RWPE2 (cell line): ENCODE data around the gene ABCA13.
A peak's percentile ranks its signal among the peaks of the same experiment; 100 is the strongest.

Experiments used
- ATAC-seq: fragments of 200-7000 bp; cut with Tn5 transposase; 3 replicates; pipeline ENCODE4 v1.9.1; 2021; ENCODE audit warnings: low read depth
- DNase-seq: peaks from one replicate; pipeline ENCODE4 v3.0.0-alpha.2; 2020; ENCODE audit warnings: low spot score
- H3K27ac ChIP-seq: fragments of 450-650 bp; 2 replicates; pipeline ENCODE4 v1.5.1; 2017; ENCODE audit warnings: mild to moderate bottlenecking; ENCODE audit not compliant: poor library complexity, severe bottlenecking
- H3K27me3 ChIP-seq: fragments of 250-450 bp; sonication (Bioruptor Pico); 2 replicates; pipeline ENCODE4 v1.5.1; 2021; ENCODE audit warnings: mild to moderate bottlenecking, moderate library complexity; ENCODE audit not compliant: insufficient read depth, poor library complexity, severe bottlenecking
- H3K36me3 ChIP-seq: fragments of 250-450 bp; sonication (Bioruptor Pico); 2 replicates; pipeline ENCODE4 v1.5.1; 2020; ENCODE audit warnings: low read depth, mild to moderate bottlenecking, moderate library complexity
- H3K4me1 ChIP-seq: fragments of 250-450 bp; sonication (Bioruptor Pico); 2 replicates; pipeline ENCODE4 v1.5.1; 2021; ENCODE audit warnings: mild to moderate bottlenecking, moderate library complexity; ENCODE audit not compliant: insufficient read depth, poor library complexity, severe bottlenecking
- H3K4me3 ChIP-seq: fragments of 250-450 bp; sonication (Bioruptor Pico); 2 replicates; pipeline ENCODE4 v1.5.1; 2021; ENCODE audit warnings: mild to moderate bottlenecking, moderate library complexity; ENCODE audit not compliant: severe bottlenecking
- H3K9me3 ChIP-seq: fragments of 250-450 bp; sonication (Bioruptor Pico); 2 replicates; pipeline ENCODE4 v1.5.1; 2021; ENCODE audit warnings: mild to moderate bottlenecking, moderate library complexity; ENCODE audit not compliant: severe bottlenecking
- TF ChIP-seq, protein P1 (sequence below): fragments of 450-650 bp; IDR thresholded peaks from one replicate; pipeline ENCODE4 v1.5.1; 2017; ENCODE audit warnings: mild to moderate bottlenecking, moderate library complexity; ENCODE audit not compliant: poor library complexity, severe bottlenecking

ABCA13 gene

DNA sequence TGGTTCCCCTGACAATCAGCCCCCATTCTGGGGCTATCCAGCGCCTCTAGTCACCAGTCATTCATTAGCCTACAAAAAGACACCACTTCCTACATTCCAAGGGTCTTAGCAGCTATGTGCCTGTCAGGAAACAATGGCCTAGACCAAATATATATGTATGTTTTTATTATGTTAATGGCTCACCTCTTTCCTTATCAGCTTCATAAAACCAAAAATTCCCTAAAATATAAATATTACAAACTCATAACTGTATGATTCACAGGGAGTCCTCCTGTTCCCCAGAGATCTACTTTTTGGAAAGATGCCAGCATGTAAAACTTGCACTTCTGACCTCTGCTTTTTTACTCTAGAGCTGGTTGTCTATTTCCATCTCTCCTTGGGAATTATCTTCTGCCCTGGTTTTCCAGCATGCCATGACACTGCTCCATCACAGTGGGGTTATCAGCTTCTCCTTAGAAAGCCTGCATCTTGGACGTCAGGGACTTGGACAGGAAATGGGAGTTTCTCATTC, 79.2 kb downstream of the ABCA13 start:
- peak overlapping the region; percentile 29 for H3K27ac ChIP-seq
- ATAC-seq (peak; percentile 78), DNase-seq (no peak)
- H3K9me3 ChIP-seq, result no peaks in the 10 kb centered on the region
- H3K4me1 ChIP-seq, result peaks cover 8% of the 10 kb centered on the region
- H3K27me3 ChIP-seq, result no peaks in the 10 kb centered on the region
- no peak overlapping the region for H3K4me3 ChIP-seq
- TF ChIP-seq, protein P1, sequence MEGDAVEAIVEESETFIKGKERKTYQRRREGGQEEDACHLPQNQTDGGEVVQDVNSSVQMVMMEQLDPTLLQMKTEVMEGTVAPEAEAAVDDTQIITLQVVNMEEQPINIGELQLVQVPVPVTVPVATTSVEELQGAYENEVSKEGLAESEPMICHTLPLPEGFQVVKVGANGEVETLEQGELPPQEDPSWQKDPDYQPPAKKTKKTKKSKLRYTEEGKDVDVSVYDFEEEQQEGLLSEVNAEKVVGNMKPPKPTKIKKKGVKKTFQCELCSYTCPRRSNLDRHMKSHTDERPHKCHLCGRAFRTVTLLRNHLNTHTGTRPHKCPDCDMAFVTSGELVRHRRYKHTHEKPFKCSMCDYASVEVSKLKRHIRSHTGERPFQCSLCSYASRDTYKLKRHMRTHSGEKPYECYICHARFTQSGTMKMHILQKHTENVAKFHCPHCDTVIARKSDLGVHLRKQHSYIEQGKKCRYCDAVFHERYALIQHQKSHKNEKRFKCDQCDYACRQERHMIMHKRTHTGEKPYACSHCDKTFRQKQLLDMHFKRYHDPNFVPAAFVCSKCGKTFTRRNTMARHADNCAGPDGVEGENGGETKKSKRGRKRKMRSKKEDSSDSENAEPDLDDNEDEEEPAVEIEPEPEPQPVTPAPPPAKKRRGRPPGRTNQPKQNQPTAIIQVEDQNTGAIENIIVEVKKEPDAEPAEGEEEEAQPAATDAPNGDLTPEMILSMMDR, result no peak
- H3K36me3 ChIP-seq, result no peaks in the 10 kb centered on the region

DNA sequence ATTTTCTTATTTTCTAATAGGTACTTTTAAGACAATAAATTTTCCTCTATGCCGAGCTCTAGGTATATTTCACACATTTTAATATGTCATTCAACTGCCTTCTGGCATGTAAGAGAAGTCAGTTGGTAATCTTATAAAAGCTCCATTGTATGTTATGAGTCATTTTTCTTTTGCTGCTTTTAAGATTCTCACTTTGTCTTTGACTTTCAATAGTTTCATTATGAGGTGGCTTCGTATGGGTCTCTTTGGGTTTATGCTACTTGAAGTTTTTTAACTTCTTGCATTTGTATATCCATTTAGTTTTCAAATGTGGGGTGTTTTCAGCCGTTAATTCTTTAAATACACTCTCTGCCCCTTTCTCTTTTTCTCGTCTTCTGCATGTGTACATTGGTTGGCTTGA, 80.5 kb downstream of the ABCA13 start:
- TF ChIP-seq, protein P1, result no peak
- ATAC-seq, result 0 out of 3 replicates have a peak, but pooled peaks have one; percentile 57
- no peaks in the 10 kb centered on the region for H3K36me3 ChIP-seq
- no peak overlapping the region for H3K4me3 ChIP-seq
- H3K4me1 ChIP-seq, result peaks cover 8% of the 10 kb centered on the region
- no peak for DNase-seq
- H3K27ac ChIP-seq, result no peak overlapping the region
- no peaks in the 10 kb centered on the region for H3K27me3 ChIP-seq
- H3K9me3 ChIP-seq, result no peaks in the 10 kb centered on the region

DNA sequence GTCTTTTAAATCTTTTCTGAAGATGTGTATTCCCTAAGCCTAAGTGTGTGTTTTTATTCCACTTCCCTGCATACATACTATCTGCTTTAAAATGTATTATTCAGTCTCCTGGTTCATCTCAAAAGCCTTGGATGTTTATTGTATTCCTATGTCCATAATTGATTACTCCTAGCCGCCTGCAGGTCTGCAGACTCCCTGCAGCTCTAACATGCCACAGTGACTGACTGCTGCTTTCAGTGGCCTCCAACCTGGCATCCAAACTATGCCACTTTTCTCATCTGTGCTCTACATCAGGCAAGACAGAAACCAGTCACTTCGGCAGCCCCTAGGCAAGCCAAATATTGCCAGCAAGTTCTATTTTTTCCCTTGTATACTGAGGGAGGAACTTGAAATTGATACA, 81.7 kb downstream of the ABCA13 start:
- H3K36me3 ChIP-seq, result no peaks in the 10 kb centered on the region
- peaks cover 8% of the 10 kb centered on the region for H3K4me1 ChIP-seq
- no peaks in the 10 kb centered on the region for H3K27me3 ChIP-seq
- ATAC-seq, result no peak
- H3K4me3 ChIP-seq, result no peak overlapping the region
- no peaks in the 10 kb centered on the region for H3K9me3 ChIP-seq
- TF ChIP-seq, protein P1, result no peak
- H3K27ac ChIP-seq, result no peak overlapping the region
- DNase-seq, result no peak

DNA sequence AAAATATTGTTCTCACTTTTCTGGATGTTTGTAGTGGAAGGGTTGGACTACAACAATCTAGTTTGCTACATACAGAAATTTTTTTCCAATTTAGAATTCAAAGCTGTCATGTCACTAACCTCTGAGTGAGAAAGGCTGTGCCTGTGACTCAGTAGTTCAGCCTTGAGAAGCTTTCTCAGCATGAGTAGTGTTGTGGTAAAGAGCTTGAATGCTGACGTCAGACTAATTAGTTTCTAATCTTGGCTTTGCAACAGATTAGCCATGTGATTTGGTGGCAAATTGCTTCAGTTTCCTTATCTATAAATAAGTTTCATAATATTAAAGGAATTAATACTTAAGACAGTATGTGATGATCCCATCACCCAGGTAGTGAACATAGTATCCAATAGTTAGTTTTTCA, 83.8 kb downstream of the ABCA13 start:
- no peaks in the 10 kb centered on the region for H3K36me3 ChIP-seq
- ATAC-seq, result no peak
- no peak for DNase-seq

More for the DNA sequence above, 83.8 kb downstream of the ABCA13 start:
- H3K27me3 ChIP-seq, result no peaks in the 10 kb centered on the region
- H3K4me1 ChIP-seq, result peaks cover 8% of the 10 kb centered on the region
- H3K9me3 ChIP-seq, result no peaks in the 10 kb centered on the region
- H3K4me3 ChIP-seq, result no peak overlapping the region
- no peak overlapping the region for H3K27ac ChIP-seq
- TF ChIP-seq, protein P1, result no peak
